NB4 (cell line): ENCODE results near the gene ABLIM1.

Source experiments
- CTCF ChIP-seq: IDR thresholded peaks from one replicate; pipeline ENCODE4 v1.5.1; 2012; ENCODE audit warnings: low read depth, low read length
- MYC ChIP-seq: IDR thresholded peaks from 2 replicates; pipeline ENCODE4 v1.6.1; 2011; ENCODE audit warnings: low read depth, low read length
- POLR2A ChIP-seq: IDR thresholded peaks from 2 replicates; pipeline ENCODE4 v1.6.1; 2011; ENCODE audit warnings: mild to moderate bottlenecking; ENCODE audit not compliant: insufficient read length; ENCODE audit errors: extremely low read depth
- TF ChIP-seq, protein P1 (sequence below): IDR thresholded peaks from 2 replicates; pipeline ENCODE4 v1.6.1; 2011; ENCODE audit warnings: low read depth, low read length

GRCh38 chr10:114632869-114633715 lies 25.0 kb downstream of the ABLIM1 start:
- TF ChIP-seq CTCF (no peak), POLR2A (no peak), MYC (no peak)
- TF ChIP-seq, protein P1, sequence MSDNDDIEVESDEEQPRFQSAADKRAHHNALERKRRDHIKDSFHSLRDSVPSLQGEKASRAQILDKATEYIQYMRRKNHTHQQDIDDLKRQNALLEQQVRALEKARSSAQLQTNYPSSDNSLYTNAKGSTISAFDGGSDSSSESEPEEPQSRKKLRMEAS = no peak
